Hippocampal formation (tissue), 2 donors: ENCODE data around the gene NDUFA11.

Experiments used
- DNase-seq, 2 donors: peaks; one replicate each; lab custom pipeline; 2025; lab: John Stamatoyannopoulos, UW

The NDUFA11 gene

GRCh38 chr19:5903624-5904351 is at the start of gene NDUFA11:
TSS of gene NDUFA11 (minus strand) at chr19:5903790. CDS start at chr19:5903708, 82 bp downstream.
- DNase-seq: peak; percentile 92 to 96

- DNase-seq: no peak
Measured at GRCh38 chr19:5953030-5953589, 49.5 kb upstream of the NDUFA11 start.

GRCh38 chr19:5952193-5953029 is 48.8 kb upstream of the NDUFA11 start:
- DNase-seq: no peak

GRCh38 chr19:5951338-5951861 is 47.8 kb upstream of the NDUFA11 start:
- peak in 1 of 2 donors; percentile 23 for DNase-seq

- no peak for DNase-seq
Measured at GRCh38 chr19:5950741-5951140, 47.2 kb upstream of the NDUFA11 start.

- DNase-seq: no peak
Measured at GRCh38 chr19:5949792-5950305, 46.3 kb upstream of the NDUFA11 start.

- DNase-seq: no peak
Measured at GRCh38 chr19:5948752-5949564, 45.4 kb upstream of the NDUFA11 start.

- peak; percentile 75 to 82 for DNase-seq
Measured at GRCh38 chr19:5947435-5947834, 43.8 kb upstream of the NDUFA11 start.

GRCh38 chr19:5943623-5944022 is 40.0 kb upstream of the NDUFA11 start:
- DNase-seq: no peak

GRCh38 chr19:5943045-5943444 is 39.5 kb upstream of the NDUFA11 start:
- no peak for DNase-seq

GRCh38 chr19:5941673-5942072 is 38.1 kb upstream of the NDUFA11 start:
- DNase-seq: no peak

- no peak for DNase-seq
Measured at GRCh38 chr19:5940260-5941208, 36.9 kb upstream of the NDUFA11 start.

GRCh38 chr19:5937550-5937949 is 34.0 kb upstream of the NDUFA11 start:
- DNase-seq: no peak

- DNase-seq: no peak
Measured at GRCh38 chr19:5936292-5936592, 32.7 kb upstream of the NDUFA11 start.

GRCh38 chr19:5935473-5936291 is 32.1 kb upstream of the NDUFA11 start:
- no peak for DNase-seq

GRCh38 chr19:5934774-5935472 is 31.3 kb upstream of the NDUFA11 start:
- no peak for DNase-seq

- DNase-seq: no peak
Measured at GRCh38 chr19:5934069-5934401, 30.4 kb upstream of the NDUFA11 start.

- no peak for DNase-seq
Measured at GRCh38 chr19:5933391-5934068, 29.9 kb upstream of the NDUFA11 start.
